ENCODE results near the gene CAVIN4. TPM values are rescaled to one million over a fixed set of nuclear protein-coding genes. Genes with fewer than 3 reads are reported as not detected.

Gene CAVIN4, protein sequence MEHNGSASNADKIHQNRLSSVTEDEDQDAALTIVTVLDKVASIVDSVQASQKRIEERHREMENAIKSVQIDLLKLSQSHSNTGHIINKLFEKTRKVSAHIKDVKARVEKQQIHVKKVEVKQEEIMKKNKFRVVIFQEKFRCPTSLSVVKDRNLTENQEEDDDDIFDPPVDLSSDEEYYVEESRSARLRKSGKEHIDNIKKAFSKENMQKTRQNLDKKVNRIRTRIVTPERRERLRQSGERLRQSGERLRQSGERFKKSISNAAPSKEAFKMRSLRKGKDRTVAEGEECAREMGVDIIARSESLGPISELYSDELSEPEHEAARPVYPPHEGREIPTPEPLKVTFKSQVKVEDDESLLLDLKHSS
- 2.4 and 3.6 TPM in 2 replicates for total RNA-seq

DNA sequence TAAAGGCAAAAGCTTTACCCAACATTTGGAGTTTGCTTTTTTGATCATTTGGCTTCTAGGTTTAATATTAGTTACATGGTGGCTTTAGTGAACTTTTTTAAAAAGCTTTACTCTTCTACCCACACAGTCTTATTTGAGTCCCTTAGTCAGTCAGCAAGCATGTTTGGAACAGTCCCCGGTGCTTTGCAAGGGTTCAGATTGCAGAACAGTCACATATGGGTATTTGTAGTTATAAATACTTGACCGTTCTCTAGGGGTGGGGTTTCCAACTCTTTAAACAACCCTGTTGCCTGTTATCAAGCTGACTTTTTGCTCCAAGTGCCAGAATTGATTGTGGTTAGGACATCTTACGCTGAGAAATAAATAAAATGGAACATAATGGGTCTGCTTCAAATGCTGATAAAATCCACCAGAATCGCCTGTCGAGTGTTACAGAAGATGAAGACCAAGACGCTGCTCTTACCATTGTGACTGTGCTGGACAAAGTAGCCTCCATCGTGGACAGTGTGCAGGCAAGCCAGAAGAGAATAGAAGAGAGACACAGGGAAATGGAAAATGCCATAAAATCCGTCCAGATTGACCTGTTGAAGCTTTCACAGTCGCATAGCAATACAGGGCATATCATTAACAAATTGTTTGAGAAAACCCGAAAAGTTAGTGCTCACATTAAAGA, at the start of gene CAVIN4:
CAVIN4 (plus strand) TSS at position 304 of the 673 bp plus-strand sequence; CDS start at position 369, 65 bp downstream.

Other genes with a start within 250 kb of the CAVIN4 start
- 23.8 and 35.4 TPM in 2 replicates for gene TEX10, start 225.1 kb upstream of the CAVIN4 start, total RNA-seq
- 51.7 and 60.5 TPM in 2 replicates for gene MSANTD3, start 150.9 kb upstream of the CAVIN4 start, total RNA-seq
- 5.3 and 6.1 TPM in 2 replicates for gene TMEFF1, start 104.9 kb upstream of the CAVIN4 start, total RNA-seq